ENCODE results near the gene PRKD3.
"Not testable (repeated sequence)": the region's sequence is repeated elsewhere in the genome, so short reads cannot be mapped to it uniquely, and the experiment has no call there.

PRKD3 gene

GRCh38 chr2:37306024-37306423, 18.6 kb downstream of the PRKD3 start:
- no peak for DNase-seq

GRCh38 chr2:37302701-37303252, 21.9 kb downstream of the PRKD3 start:
- no peak for DNase-seq

- no peak for DNase-seq
Observed at GRCh38 chr2:37301408-37301807, 23.2 kb downstream of the PRKD3 start.

- no peak for DNase-seq
Observed at GRCh38 chr2:37300578-37300977, 24.1 kb downstream of the PRKD3 start.

- no peak for DNase-seq
Observed at GRCh38 chr2:37300146-37300545, 24.5 kb downstream of the PRKD3 start.

- no peak for DNase-seq
Observed at GRCh38 chr2:37297632-37298031, 27.0 kb downstream of the PRKD3 start.

- no peak for DNase-seq
Observed at GRCh38 chr2:37295469-37296073, 29.1 kb downstream of the PRKD3 start.

GRCh38 chr2:37294858-37295257, 29.8 kb downstream of the PRKD3 start:
- not testable (repeated sequence) for DNase-seq

- no peak for DNase-seq
Observed at GRCh38 chr2:37291680-37292079, 33.0 kb downstream of the PRKD3 start.

- no peak for DNase-seq
Observed at GRCh38 chr2:37287966-37288365, 36.7 kb downstream of the PRKD3 start.

GRCh38 chr2:37284381-37284780, 40.3 kb downstream of the PRKD3 start:
- DNase-seq: no peak

- DNase-seq: no peak
Observed at GRCh38 chr2:37283207-37283606, 41.4 kb downstream of the PRKD3 start.

- DNase-seq: no peak
Observed at GRCh38 chr2:37282746-37283145, 41.9 kb downstream of the PRKD3 start.

GRCh38 chr2:37281916-37282315, 42.7 kb downstream of the PRKD3 start:
- no peak for DNase-seq

GRCh38 chr2:37276291-37276690, 48.3 kb downstream of the PRKD3 start:
- DNase-seq: no peak

Data from right forelimb (tissue), 1 donor.